Vagina (tissue), 2 donors: ENCODE results near the gene PRR20B. TPM values are rescaled to one million over a fixed set of nuclear protein-coding genes. Genes with fewer than 3 reads are reported as not detected.
"Not testable (repeated sequence)": the region's sequence is repeated elsewhere in the genome, so short reads cannot be mapped to it uniquely, and the experiment has no call there.

Experiments
- DNase-seq, 2 donors: peaks; one replicate each; pipeline ENCODE4 v3.0.0-alpha.2; 2017; ENCODE audit errors: extremely low spot score in 2 of 2
- H3K27ac ChIP-seq: fragments of 200-600 bp; sonication (generic); one replicate; pipeline ENCODE4 v1.5.1; 2019
- H3K27me3 ChIP-seq: fragments of 200-600 bp; sonication (generic); one replicate; pipeline ENCODE4 v1.5.1; 2019
- H3K36me3 ChIP-seq, 2 donors: fragments of 200-600 bp; sonication (generic); one replicate each; pipeline ENCODE4 v1.5.1; 2017 to 2019
- H3K4me1 ChIP-seq: fragments of 200-600 bp; sonication (generic); one replicate; pipeline ENCODE4 v1.5.1; 2019
- H3K4me3 ChIP-seq, 2 donors: fragments of 200-600 bp; sonication (generic); 1 replicate in 1 of 2; 2 replicates in 1 of 2; pipeline ENCODE4 v1.5.1; 2016 to 2019
- H3K9me3 ChIP-seq: fragments of 200-600 bp; sonication (generic); one replicate; pipeline ENCODE4 v1.5.1; 2019
- POLR2A ChIP-seq, 2 donors: fragments of 450-650 bp; IDR thresholded peaks; one replicate each; pipeline ENCODE4 v1.6.1; 2017; ENCODE audit warnings: antibody characterized with exemption in 2 of 2, mild to moderate bottlenecking in 2 of 2, moderate library complexity in 2 of 2
- POLR2AphosphoS5 ChIP-seq, 2 donors: sonication (generic); formaldehyde crosslinking; IDR thresholded peaks; one replicate each; pipeline ENCODE4 v1.9.0; 2017; ENCODE audit warnings: antibody characterized with exemption in 2 of 2, mild to moderate bottlenecking in 2 of 2, low read depth in 1 of 2; ENCODE audit not compliant: insufficient read depth in 1 of 2
- intact Hi-C: fragments of 100-400 bp; cut with DNase I; formaldehyde crosslinking; loops from one replicate; pipeline ENCODE4 v1.15.1; 2023
- total RNA-seq: library from RNA; depleted of rRNA; stranded (reverse); fragments of >200 nt; gene quantifications from one replicate; pipeline ENCODE4 v1.2.3, GENCODE V29; 2016
- TF ChIP-seq, protein P1 (sequence below), 3 experiments: fragments of 450-650 bp in 2 of 3; fragments of 200-600 bp in 1 of 3; sonication (generic) in 1 of 3; IDR thresholded peaks; one replicate each; pipeline ENCODE4 v1.5.1; 2017 to 2019; ENCODE audit warnings: antibody characterized with exemption in 3 of 3, mild to moderate bottlenecking in 2 of 3, moderate library complexity in 2 of 3

PRR20B gene
- total RNA-seq, 1 donor from 2014 or later = not detected

DNA sequence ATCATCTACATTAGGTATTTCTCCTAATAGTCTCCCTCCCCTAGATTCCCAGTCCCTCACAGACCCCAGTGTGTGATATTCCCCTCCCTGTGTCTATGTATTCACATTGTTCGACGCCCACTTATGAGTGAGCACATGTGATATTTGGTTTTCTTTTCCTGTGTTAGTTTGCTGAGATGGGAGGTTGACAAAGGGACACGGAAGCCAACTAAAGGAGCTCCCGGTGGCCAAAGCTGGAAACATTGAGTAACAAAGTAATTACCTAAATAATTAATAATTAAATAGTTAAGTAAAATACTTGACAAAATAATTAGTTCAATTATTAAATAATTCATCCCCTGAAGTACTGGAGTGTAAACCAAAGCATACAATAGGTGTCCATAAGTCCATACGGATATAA, 8.3 kb upstream of the PRR20B start:
- Histone ChIP-seq H3K9me3 (no peaks in the 10 kb centered on the region), H3K4me1 (no peaks in the 10 kb centered on the region), H3K4me3 (no peak overlapping the region), H3K27ac (no peak overlapping the region), H3K27me3 (no peaks in the 10 kb centered on the region), H3K36me3 (no peaks in the 10 kb centered on the region)
- TF ChIP-seq, protein P1, sequence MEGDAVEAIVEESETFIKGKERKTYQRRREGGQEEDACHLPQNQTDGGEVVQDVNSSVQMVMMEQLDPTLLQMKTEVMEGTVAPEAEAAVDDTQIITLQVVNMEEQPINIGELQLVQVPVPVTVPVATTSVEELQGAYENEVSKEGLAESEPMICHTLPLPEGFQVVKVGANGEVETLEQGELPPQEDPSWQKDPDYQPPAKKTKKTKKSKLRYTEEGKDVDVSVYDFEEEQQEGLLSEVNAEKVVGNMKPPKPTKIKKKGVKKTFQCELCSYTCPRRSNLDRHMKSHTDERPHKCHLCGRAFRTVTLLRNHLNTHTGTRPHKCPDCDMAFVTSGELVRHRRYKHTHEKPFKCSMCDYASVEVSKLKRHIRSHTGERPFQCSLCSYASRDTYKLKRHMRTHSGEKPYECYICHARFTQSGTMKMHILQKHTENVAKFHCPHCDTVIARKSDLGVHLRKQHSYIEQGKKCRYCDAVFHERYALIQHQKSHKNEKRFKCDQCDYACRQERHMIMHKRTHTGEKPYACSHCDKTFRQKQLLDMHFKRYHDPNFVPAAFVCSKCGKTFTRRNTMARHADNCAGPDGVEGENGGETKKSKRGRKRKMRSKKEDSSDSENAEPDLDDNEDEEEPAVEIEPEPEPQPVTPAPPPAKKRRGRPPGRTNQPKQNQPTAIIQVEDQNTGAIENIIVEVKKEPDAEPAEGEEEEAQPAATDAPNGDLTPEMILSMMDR (IDR thresholded peaks at IDR 0.05) = no peak
- TF ChIP-seq POLR2A (IDR thresholded peaks at IDR 0.05) = no peak
- no peak for TF ChIP-seq POLR2AphosphoS5 (IDR thresholded peaks at IDR 0.05; ENCODE audit: insufficient read depth in 1 of 2, low read depth in 1 of 2)
- intact Hi-C loops = no loop called here
- DNase-seq = no peak

DNA sequence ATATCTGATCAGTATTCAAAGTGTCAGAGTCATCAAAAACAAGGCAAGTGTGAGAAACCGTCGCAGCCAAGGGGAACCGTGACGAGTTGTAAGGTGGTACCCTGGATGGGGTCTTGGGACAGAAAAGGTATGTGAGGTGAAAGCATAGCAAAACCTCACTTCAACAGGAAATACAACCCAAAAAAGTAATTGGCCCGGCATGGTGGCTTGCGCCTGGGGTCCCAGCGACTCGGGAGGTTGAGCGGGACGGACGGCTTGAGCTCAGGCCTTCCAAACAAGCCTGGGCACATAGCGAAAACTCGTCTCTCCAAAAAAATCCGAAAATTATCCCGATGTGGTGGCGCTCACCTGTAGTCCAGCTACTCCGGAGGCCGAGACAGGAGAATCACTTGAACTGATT, 7.5 kb upstream of the PRR20B start:
- H3K4me1 ChIP-seq, H3K36me3 ChIP-seq, intact Hi-C loops, H3K27ac ChIP-seq, H3K4me3 ChIP-seq, H3K9me3 ChIP-seq, DNase-seq, H3K27me3 ChIP-seq: not testable (repeated sequence)

DNA sequence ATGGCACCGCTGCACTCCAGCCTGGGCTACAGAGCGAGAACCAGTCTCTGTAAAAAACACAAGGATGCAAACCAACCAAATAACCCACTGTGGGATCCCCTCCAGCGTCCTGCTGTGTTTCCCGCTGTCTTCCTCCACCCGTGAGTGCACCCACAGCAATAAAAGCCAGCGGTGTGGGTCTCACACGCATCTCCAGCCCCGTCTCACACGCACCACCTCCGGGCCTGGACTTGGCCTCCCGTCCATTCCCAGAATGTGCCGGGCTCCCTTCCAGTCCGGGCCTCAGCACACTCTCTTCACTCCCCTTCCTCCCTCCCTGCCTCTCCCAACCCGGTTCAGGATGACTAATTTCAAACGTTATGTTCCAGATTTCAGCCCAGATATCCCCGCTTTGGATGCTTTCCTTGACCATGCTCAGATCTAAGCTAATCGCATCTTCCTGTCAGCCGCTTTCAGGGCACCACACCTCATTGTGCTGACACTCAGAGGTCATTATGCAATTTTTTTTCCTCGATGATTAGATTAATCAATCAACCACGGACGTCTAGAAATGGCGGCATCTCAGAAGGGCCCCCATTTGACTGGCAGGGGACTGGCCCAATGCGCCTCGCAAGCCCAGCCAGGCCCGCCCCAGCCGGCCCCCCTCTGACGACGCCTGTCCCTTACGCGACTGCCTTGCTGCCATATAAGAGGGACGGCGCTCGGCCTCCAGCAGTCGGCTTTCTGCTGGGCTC, 6.9 kb upstream of the PRR20B start, which contains the start of gene PRR20A:
Gene PRR20A, plus strand, starts transcription at position 684 of the 734 bp plus-strand sequence. CDS start 387 bp downstream, outside the sequence.
- H3K9me3 ChIP-seq, H3K4me1 ChIP-seq, H3K4me3 ChIP-seq, H3K36me3 ChIP-seq, H3K27me3 ChIP-seq, DNase-seq, H3K27ac ChIP-seq, intact Hi-C loops: not testable (repeated sequence)

- DNase-seq, H3K4me3 ChIP-seq, H3K27me3 ChIP-seq, H3K9me3 ChIP-seq, H3K4me1 ChIP-seq, intact Hi-C loops, H3K27ac ChIP-seq, H3K36me3 ChIP-seq: not testable (repeated sequence)
Measured at GRCh38 chr13:57148106-57148505, 818 bp downstream of the PRR20B start.

DNA sequence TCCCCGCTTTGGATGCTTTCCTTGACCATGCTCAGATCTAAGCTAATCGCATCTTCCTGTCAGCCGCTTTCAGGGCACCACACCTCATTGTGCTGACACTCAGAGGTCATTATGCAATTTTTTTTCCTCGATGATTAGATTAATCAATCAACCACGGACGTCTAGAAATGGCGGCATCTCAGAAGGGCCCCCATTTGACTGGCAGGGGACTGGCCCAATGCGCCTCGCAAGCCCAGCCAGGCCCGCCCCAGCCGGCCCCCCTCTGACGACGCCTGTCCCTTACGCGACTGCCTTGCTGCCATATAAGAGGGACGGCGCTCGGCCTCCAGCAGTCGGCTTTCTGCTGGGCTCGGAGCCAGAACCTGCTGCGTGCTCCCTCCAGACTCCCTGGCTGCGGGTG, 6.5 kb downstream of the PRR20B start, which contains the start of gene PRR20C:
Gene PRR20C, plus strand, starts transcription at position 301 of the 400 bp plus-strand sequence. CDS start 387 bp downstream, outside the sequence.
- DNase-seq, H3K9me3 ChIP-seq, H3K27ac ChIP-seq, intact Hi-C loops, H3K4me3 ChIP-seq, H3K36me3 ChIP-seq, H3K4me1 ChIP-seq, H3K27me3 ChIP-seq: not testable (repeated sequence)

DNA sequence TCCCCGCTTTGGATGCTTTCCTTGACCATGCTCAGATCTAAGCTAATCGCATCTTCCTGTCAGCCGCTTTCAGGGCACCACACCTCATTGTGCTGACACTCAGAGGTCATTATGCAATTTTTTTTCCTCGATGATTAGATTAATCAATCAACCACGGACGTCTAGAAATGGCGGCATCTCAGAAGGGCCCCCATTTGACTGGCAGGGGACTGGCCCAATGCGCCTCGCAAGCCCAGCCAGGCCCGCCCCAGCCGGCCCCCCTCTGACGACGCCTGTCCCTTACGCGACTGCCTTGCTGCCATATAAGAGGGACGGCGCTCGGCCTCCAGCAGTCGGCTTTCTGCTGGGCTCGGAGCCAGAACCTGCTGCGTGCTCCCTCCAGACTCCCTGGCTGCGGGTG, 13.0 kb downstream of the PRR20B start, which contains the start of gene PRR20D:
Gene PRR20D, plus strand, starts transcription at position 301 of the 400 bp plus-strand sequence. CDS start 387 bp downstream, outside the sequence.
- H3K27ac ChIP-seq, intact Hi-C loops: not testable (repeated sequence)

GRCh38 chr13:57166897-57167296, 19.6 kb downstream of the PRR20B start, which contains the start of gene PRR20E:
Gene PRR20E (plus strand): TSS chr13:57167197. CDS start chr13:57167584, 387 bp downstream.
- H3K36me3 ChIP-seq, H3K27me3 ChIP-seq, H3K4me3 ChIP-seq, H3K27ac ChIP-seq, DNase-seq, intact Hi-C loops, H3K9me3 ChIP-seq, H3K4me1 ChIP-seq: not testable (repeated sequence)

More for the DNA sequence above, 13.0 kb downstream of the PRR20B start, which contains the start of gene PRR20D:
- H3K36me3 ChIP-seq, H3K4me3 ChIP-seq, H3K4me1 ChIP-seq, H3K9me3 ChIP-seq, H3K27me3 ChIP-seq, DNase-seq: not testable (repeated sequence)

- H3K27ac ChIP-seq = no peak overlapping the region
- H3K4me1 ChIP-seq = no peaks in the 10 kb centered on the region
- no peaks in the 10 kb centered on the region for H3K27me3 ChIP-seq
- H3K4me3 ChIP-seq = no peak overlapping the region
- TF ChIP-seq, protein P1 (IDR thresholded peaks at IDR 0.05) = no peak
- no peak for TF ChIP-seq POLR2A (IDR thresholded peaks at IDR 0.05)
- no peak for TF ChIP-seq POLR2AphosphoS5 (IDR thresholded peaks at IDR 0.05; ENCODE audit: insufficient read depth in 1 of 2, low read depth in 1 of 2)
- no peaks in the 10 kb centered on the region for H3K9me3 ChIP-seq
- intact Hi-C loops = no loop called here
- DNase-seq = no peak
- no peaks in the 10 kb centered on the region for H3K36me3 ChIP-seq
Measured at GRCh38 chr13:57191667-57192066, 44.4 kb downstream of the PRR20B start.
